CD4-positive, alpha-beta T cell treated with Interleukin-1 beta for 1 hour (primary cell): ENCODE results near the gene CBX6.

Experiments
- DNase-seq, 2 donors: peaks; one replicate each; pipeline ENCODE4 v3.0.0-alpha.2; 2020 to 2022

The CBX6 gene

GRCh38 chr22:38839686-38840085 is 32.3 kb downstream of the CBX6 start:
- no peak for DNase-seq

GRCh38 chr22:38837414-38837928 is 34.5 kb downstream of the CBX6 start:
- DNase-seq: no peak

GRCh38 chr22:38835888-38836301 is 36.1 kb downstream of the CBX6 start:
- no peak for DNase-seq

GRCh38 chr22:38834991-38835390 is 37.0 kb downstream of the CBX6 start:
- no peak for DNase-seq

GRCh38 chr22:38834215-38834953 is 37.6 kb downstream of the CBX6 start:
- no peak for DNase-seq

GRCh38 chr22:38833061-38833460 is 39.0 kb downstream of the CBX6 start:
- DNase-seq: no peak

- no peak for DNase-seq
These were observed 39.7 kb downstream of the CBX6 start for GRCh38 chr22:38832005-38832978.

GRCh38 chr22:38831166-38831945 is 40.7 kb downstream of the CBX6 start:
- no peak for DNase-seq

GRCh38 chr22:38830845-38831108 is 41.2 kb downstream of the CBX6 start:
- DNase-seq: no peak

- no peak for DNase-seq
These were observed 41.8 kb downstream of the CBX6 start for GRCh38 chr22:38830026-38830844.

- no peak for DNase-seq
These were observed 42.5 kb downstream of the CBX6 start for GRCh38 chr22:38829485-38829884.

GRCh38 chr22:38828616-38829205 is 43.3 kb downstream of the CBX6 start:
- no peak for DNase-seq

- DNase-seq: no peak
These were observed 43.8 kb downstream of the CBX6 start for GRCh38 chr22:38828191-38828590.

- DNase-seq: no peak
These were observed 44.5 kb downstream of the CBX6 start for GRCh38 chr22:38827510-38827909.

GRCh38 chr22:38826801-38827200 is 45.2 kb downstream of the CBX6 start:
- DNase-seq: no peak

GRCh38 chr22:38826386-38826785 is 45.6 kb downstream of the CBX6 start:
- DNase-seq: no peak

GRCh38 chr22:38824585-38824984 is 47.4 kb downstream of the CBX6 start:
- peak; percentile 17 to 24 for DNase-seq

GRCh38 chr22:38823637-38824036 is 48.4 kb downstream of the CBX6 start:
- DNase-seq: no peak

- DNase-seq: no peak
These were observed 48.9 kb downstream of the CBX6 start for GRCh38 chr22:38823076-38823475.

- DNase-seq: no peak
These were observed 52.0 kb downstream of the CBX6 start for GRCh38 chr22:38820020-38820419.

GRCh38 chr22:38819387-38819940 is 52.6 kb downstream of the CBX6 start:
- no peak for DNase-seq

- DNase-seq: no peak
These were observed 54.8 kb downstream of the CBX6 start for GRCh38 chr22:38817196-38817595.
